ENCODE data around the gene LRBA. TPM values are rescaled to one million over a fixed set of nuclear protein-coding genes. Genes with fewer than 3 reads are reported as not detected.
"Not testable (repeated sequence)": the region's sequence is repeated elsewhere in the genome, so short reads cannot be mapped to it uniquely, and the experiment has no call there.

The LRBA gene
- total RNA-seq, 2 donors from 2014 or later = 76.3 to 86.9 TPM

DNA sequence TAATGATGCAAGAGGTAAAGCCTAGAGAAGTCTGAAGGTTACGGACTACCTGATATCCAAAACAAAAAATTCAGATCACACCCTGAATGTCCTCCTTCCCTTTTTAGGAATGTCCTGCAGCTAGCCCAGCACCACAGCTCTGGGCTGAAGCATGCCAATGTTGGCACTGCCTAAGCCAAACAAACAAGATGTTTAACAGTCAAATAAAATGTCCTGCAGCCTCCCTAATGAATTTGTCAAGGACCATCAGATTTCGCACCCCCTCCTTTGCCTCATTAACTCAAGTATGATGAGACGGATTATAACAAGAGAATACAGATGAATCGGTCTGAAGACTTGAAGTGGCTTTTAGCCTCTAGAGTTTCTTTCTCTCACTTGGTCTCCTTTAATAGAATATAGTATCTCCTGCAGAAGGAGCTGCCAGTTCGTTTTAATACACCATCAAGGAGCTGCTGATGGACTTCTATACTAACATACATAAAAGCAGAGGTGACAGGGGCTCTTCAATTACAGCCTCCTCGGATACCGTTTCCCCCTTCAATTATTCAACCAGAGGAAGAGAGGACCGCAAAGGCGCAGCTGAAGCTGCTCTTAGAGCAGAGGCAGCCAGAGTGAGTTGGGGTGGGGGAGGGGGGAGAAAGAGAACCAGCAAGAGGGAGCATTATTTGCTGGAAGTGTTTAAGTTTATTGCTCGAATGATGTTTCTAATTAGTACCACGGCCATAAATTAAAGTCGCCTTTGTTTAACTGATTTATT lies 436.2 kb downstream of the LRBA start:
- no peak overlapping the region for H3K4me3 Mint-ChIP-seq
- H3K27ac Mint-ChIP-seq = no peak overlapping the region
- ATAC-seq = no peak
- no peaks in the 10 kb centered on the region for H3K27me3 Mint-ChIP-seq
- H3K4me1 Mint-ChIP-seq = peaks cover 3% of the 10 kb centered on the region
- no peak for DNase-seq
- H3K36me3 Mint-ChIP-seq (ENCODE audit: low read depth) = peaks cover 9% of the 10 kb centered on the region
- H3K9me3 ChIP-seq (ENCODE audit: control insufficient read depth, low read length, poor library complexity, severe bottlenecking) = no peaks in the 10 kb centered on the region

GRCh38 chr4:150577796-150578195 lies 437.3 kb downstream of the LRBA start:
- H3K27me3 Mint-ChIP-seq = no peaks in the 10 kb centered on the region
- peaks cover 5% of the 10 kb centered on the region for H3K4me1 Mint-ChIP-seq
- no peaks in the 10 kb centered on the region for H3K9me3 ChIP-seq (ENCODE audit: control insufficient read depth, low read length, poor library complexity, severe bottlenecking)
- no peak overlapping the region for H3K27ac Mint-ChIP-seq
- no peak overlapping the region for H3K4me3 Mint-ChIP-seq
- ATAC-seq (no peak), DNase-seq (no peak)
- H3K36me3 Mint-ChIP-seq (ENCODE audit: low read depth) = peaks cover 9% of the 10 kb centered on the region

DNA sequence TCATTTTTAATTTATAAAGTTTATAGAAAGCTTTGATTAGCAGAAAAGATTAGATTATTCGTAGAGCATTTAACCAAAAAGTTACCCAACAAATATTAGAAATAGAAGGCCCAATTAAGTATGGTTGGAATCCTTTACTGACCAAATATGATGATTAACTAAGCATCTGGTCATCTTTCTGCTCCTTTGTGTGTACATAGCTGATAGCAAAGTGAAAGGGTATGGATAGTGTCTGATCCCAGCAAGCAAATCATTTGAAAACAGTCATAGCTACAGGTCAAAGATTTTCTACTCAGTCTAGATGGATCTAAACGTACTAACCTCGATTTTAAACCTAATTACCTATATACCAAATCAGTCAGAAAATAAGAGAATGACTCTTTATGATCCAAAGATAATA lies 440.4 kb downstream of the LRBA start:
- DNase-seq (no peak), ATAC-seq (no peak)
- Mint-ChIP-seq H3K4me1 (peaks cover 8% of the 10 kb centered on the region), H3K36me3 (ENCODE audit: low read depth) (peaks cover 6% of the 10 kb centered on the region), H3K4me3 (no peak overlapping the region), H3K27me3 (no peaks in the 10 kb centered on the region), H3K27ac (no peak overlapping the region)
- H3K9me3 ChIP-seq (ENCODE audit: control insufficient read depth, low read length, poor library complexity, severe bottlenecking) = no peaks in the 10 kb centered on the region

- DNase-seq = no peak
- Mint-ChIP-seq H3K27me3 (no peaks in the 10 kb centered on the region), H3K27ac (no peak overlapping the region), H3K4me1 (peaks cover 9% of the 10 kb centered on the region), H3K36me3 (ENCODE audit: low read depth) (peaks cover 2% of the 10 kb centered on the region), H3K4me3 (no peak overlapping the region)
- H3K9me3 ChIP-seq (ENCODE audit: control insufficient read depth, low read length, poor library complexity, severe bottlenecking) = no peaks in the 10 kb centered on the region
- ATAC-seq = no peak
These were observed 441.6 kb downstream of the LRBA start for GRCh38 chr4:150573534-150573933.

GRCh38 chr4:150572704-150573504 lies 442.2 kb downstream of the LRBA start:
- no peaks in the 10 kb centered on the region for H3K9me3 ChIP-seq (ENCODE audit: control insufficient read depth, low read length, poor library complexity, severe bottlenecking)
- Mint-ChIP-seq H3K27me3 (no peaks in the 10 kb centered on the region), H3K4me3 (no peak overlapping the region), H3K27ac (no peak overlapping the region), H3K4me1 (peaks cover 9% of the 10 kb centered on the region), H3K36me3 (ENCODE audit: low read depth) (peaks cover 2% of the 10 kb centered on the region)
- DNase-seq (no peak), ATAC-seq (no peak)

DNA sequence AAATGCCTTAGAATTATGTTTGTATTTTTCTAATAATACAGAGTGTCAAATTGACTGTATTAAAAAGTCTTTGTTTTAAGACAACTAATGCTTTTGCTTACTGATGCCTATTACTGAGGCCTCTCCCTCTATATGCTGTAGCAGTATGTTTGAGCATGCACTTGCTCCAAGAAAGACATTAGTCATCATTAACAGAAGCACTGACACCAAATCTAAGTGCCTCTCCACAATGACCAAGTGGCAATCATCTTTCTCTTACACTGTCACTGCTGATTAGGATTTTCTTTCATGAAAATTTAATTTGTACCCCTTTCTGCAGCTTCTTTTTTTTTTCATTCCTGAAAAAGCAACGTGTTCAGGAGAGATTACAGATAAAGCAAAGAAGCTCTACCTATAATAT lies 444.2 kb downstream of the LRBA start:
- H3K9me3 ChIP-seq (ENCODE audit: control insufficient read depth, low read length, poor library complexity, severe bottlenecking) = no peaks in the 10 kb centered on the region
- no peak overlapping the region for H3K27ac Mint-ChIP-seq
- H3K36me3 Mint-ChIP-seq (ENCODE audit: low read depth) = peaks cover 7% of the 10 kb centered on the region
- ATAC-seq = no peak
- no peak for DNase-seq
- no peaks in the 10 kb centered on the region for H3K27me3 Mint-ChIP-seq
- H3K4me3 Mint-ChIP-seq = no peak overlapping the region
- peaks cover 9% of the 10 kb centered on the region for H3K4me1 Mint-ChIP-seq

DNA sequence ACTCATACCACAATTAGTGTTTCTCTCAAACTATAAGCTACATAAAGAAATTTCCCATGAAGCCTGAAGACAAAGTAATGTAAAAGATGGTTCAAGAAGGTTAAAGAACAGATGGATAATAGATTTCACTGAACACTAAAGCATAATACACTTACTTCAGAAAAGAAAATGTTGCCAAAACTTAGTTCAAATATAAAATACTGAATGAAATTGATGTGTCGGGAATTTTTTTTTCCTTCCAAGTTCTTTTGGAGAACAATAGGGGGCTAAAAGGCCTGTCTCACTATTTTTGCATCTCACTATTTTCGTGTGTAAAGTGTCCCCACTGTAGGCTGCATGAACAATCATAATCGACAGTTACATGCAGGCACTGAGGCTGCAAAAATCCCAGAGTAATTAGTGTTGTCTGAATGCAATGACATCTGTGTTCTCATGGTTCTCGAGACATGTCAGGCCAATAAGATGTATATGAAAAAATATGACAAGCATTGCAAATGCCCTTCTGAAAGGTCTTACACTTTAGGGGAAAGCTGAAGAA lies 445.0 kb downstream of the LRBA start:
- Mint-ChIP-seq H3K27me3 (no peaks in the 10 kb centered on the region), H3K27ac (no peak overlapping the region), H3K4me1 (peaks cover 9% of the 10 kb centered on the region), H3K36me3 (ENCODE audit: low read depth) (peaks cover 8% of the 10 kb centered on the region), H3K4me3 (no peak overlapping the region)
- DNase-seq (no peak), ATAC-seq (no peak)
- no peaks in the 10 kb centered on the region for H3K9me3 ChIP-seq (ENCODE audit: control insufficient read depth, low read length, poor library complexity, severe bottlenecking)

GRCh38 chr4:150569384-150569987 lies 445.6 kb downstream of the LRBA start:
- H3K27ac Mint-ChIP-seq = no peak overlapping the region
- peaks cover 7% of the 10 kb centered on the region for H3K4me1 Mint-ChIP-seq

DNA sequence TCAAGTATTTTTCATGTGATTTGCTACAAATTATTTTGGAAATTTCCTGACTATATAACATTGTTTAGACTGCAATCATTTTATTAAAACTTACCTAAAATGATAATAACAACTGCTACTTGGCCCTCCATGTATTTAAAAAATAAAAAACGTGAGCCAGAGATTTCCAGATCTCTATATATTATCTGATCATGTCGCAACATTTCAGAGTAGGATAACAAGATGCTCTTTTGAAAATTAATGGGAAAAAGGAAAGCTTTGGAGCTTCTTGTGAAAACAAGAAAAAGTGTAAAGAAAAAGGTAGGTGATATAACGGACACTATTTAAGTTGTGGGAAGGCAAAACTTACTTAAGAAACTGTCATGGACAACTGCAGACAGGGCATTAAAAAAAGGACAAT lies 448.0 kb downstream of the LRBA start:
- ATAC-seq (no peak), DNase-seq (no peak)
- Mint-ChIP-seq H3K4me3 (no peak overlapping the region), H3K27me3 (no peaks in the 10 kb centered on the region), H3K27ac (no peak overlapping the region), H3K4me1 (peaks cover 3% of the 10 kb centered on the region), H3K36me3 (ENCODE audit: low read depth) (peaks cover 10% of the 10 kb centered on the region)
- H3K9me3 ChIP-seq (ENCODE audit: control insufficient read depth, low read length, poor library complexity, severe bottlenecking) = no peaks in the 10 kb centered on the region

More at GRCh38 chr4:150569384-150569987, 445.6 kb downstream of the LRBA start:
- peaks cover 10% of the 10 kb centered on the region for H3K36me3 Mint-ChIP-seq (ENCODE audit: low read depth)
- DNase-seq (no peak), ATAC-seq (no peak)
- no peak overlapping the region for H3K4me3 Mint-ChIP-seq
- no peaks in the 10 kb centered on the region for H3K27me3 Mint-ChIP-seq
- no peaks in the 10 kb centered on the region for H3K9me3 ChIP-seq (ENCODE audit: control insufficient read depth, low read length, poor library complexity, severe bottlenecking)

GRCh38 chr4:150564967-150565366 lies 450.1 kb downstream of the LRBA start:
- not testable (repeated sequence) for DNase-seq; H3K4me3 Mint-ChIP-seq; ATAC-seq; H3K4me1 Mint-ChIP-seq; H3K9me3 ChIP-seq (ENCODE audit: control insufficient read depth, low read length, poor library complexity, severe bottlenecking); H3K27me3 Mint-ChIP-seq; H3K27ac Mint-ChIP-seq
- H3K36me3 Mint-ChIP-seq (ENCODE audit: low read depth) = peaks cover 12% of the 10 kb centered on the region

DNA sequence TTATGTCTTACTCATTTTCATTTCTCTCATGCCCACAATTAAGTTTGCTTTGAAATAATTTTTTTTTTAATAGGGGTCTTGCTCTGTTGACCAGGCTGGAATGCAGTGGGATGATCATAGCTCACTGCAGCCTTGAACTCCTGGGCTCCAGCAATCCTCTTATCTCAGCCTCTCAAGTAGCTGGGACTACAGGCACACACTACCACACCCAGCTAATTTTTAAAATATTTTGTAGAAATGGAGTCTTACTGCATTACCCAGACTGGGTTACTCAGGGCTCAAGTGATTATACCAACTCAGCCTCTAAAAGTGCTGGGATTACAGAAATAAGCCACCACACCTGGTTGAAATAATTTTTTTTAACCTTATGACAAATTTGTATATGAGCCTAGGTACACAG lies 452.3 kb downstream of the LRBA start:
- no peaks in the 10 kb centered on the region for H3K9me3 ChIP-seq (ENCODE audit: control insufficient read depth, low read length, poor library complexity, severe bottlenecking)
- H3K4me3 Mint-ChIP-seq = no peak overlapping the region
- no peak for ATAC-seq
- DNase-seq = no peak
- no peak overlapping the region for H3K27ac Mint-ChIP-seq
- H3K27me3 Mint-ChIP-seq = no peaks in the 10 kb centered on the region
- H3K4me1 Mint-ChIP-seq = peaks cover 3% of the 10 kb centered on the region
- H3K36me3 Mint-ChIP-seq (ENCODE audit: low read depth) = peaks cover 10% of the 10 kb centered on the region

DNA sequence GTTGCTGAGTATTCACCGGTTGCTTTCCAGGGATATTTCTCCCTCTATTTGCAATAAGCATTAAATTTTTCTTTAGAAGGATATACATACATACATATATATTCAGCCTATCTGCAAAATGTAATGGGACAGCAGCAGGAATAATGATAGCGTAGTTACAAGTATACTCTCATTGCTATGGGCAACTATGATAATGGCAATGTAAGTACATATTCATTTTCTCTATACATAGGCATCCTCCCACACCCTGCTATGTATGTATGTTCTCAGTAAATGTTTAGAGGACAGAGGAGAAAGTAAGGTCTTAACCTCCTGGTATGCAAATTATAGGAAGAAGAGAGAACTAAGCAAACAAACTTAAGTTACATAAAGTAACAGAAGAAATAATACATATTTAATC lies 452.8 kb downstream of the LRBA start:
- no peak overlapping the region for H3K4me3 Mint-ChIP-seq
- H3K4me1 Mint-ChIP-seq = peaks cover 3% of the 10 kb centered on the region
- no peaks in the 10 kb centered on the region for H3K27me3 Mint-ChIP-seq
- ATAC-seq = no peak
- peaks cover 8% of the 10 kb centered on the region for H3K36me3 Mint-ChIP-seq (ENCODE audit: low read depth)
- no peaks in the 10 kb centered on the region for H3K9me3 ChIP-seq (ENCODE audit: control insufficient read depth, low read length, poor library complexity, severe bottlenecking)
- H3K27ac Mint-ChIP-seq = no peak overlapping the region
- no peak for DNase-seq

DNA sequence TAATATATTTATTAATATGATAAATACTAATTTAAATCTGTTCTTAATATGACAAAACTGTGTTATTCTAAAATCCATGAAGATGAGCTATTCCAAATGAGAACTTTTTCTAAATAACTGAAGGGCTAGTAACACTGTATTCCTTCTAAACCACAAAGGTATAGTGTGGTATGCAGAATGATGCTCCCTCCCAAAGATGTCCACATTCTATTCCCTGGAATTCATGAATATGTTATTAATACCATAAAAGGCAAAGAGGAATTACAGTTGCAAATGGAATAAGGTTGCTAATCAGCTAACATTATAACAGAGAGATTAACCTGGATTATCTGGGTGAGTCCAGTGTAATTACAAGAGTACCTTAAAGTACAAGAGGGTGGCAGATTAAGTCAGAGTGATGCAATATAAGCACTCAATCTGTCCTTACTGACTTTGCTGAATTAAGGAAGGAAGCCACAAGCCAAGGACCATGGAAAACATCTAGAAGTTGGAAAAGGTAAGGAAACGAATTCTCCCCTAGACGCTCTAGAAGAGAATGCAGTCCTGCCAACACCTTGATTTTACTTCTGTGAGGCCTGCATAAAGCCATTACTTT lies 453.8 kb downstream of the LRBA start:
- ATAC-seq (no peak), DNase-seq (no peak)
- Mint-ChIP-seq H3K36me3 (ENCODE audit: low read depth) (peaks cover 6% of the 10 kb centered on the region), H3K27me3 (no peaks in the 10 kb centered on the region), H3K4me3 (no peak overlapping the region), H3K4me1 (peaks cover 5% of the 10 kb centered on the region), H3K27ac (no peak overlapping the region)
- no peaks in the 10 kb centered on the region for H3K9me3 ChIP-seq (ENCODE audit: control insufficient read depth, low read length, poor library complexity, severe bottlenecking)

All from T-helper 17 cell (primary cell).